ENCODE measurements around the gene SYNDIG1.

- no peak for TF ChIP-seq POLR2A (IDR thresholded peaks at IDR 0.05)
- no peak for TF ChIP-seq POLR2AphosphoS5 (IDR thresholded peaks at IDR 0.05)
- TF ChIP-seq, protein P1, sequence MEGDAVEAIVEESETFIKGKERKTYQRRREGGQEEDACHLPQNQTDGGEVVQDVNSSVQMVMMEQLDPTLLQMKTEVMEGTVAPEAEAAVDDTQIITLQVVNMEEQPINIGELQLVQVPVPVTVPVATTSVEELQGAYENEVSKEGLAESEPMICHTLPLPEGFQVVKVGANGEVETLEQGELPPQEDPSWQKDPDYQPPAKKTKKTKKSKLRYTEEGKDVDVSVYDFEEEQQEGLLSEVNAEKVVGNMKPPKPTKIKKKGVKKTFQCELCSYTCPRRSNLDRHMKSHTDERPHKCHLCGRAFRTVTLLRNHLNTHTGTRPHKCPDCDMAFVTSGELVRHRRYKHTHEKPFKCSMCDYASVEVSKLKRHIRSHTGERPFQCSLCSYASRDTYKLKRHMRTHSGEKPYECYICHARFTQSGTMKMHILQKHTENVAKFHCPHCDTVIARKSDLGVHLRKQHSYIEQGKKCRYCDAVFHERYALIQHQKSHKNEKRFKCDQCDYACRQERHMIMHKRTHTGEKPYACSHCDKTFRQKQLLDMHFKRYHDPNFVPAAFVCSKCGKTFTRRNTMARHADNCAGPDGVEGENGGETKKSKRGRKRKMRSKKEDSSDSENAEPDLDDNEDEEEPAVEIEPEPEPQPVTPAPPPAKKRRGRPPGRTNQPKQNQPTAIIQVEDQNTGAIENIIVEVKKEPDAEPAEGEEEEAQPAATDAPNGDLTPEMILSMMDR (IDR thresholded peaks at IDR 0.05): no peak
- TF ChIP-seq EP300 (IDR thresholded peaks at IDR 0.05): no peak
Observed at GRCh38 chr20:24498641-24499040, 29.2 kb downstream of the SYNDIG1 start.
